NB4 (cell line): ENCODE results near the gene SCO2.

Source experiments
- CTCF ChIP-seq: IDR thresholded peaks from one replicate; pipeline ENCODE4 v1.5.1; 2012; ENCODE audit warnings: low read depth, low read length
- MAX ChIP-seq: IDR thresholded peaks from 2 replicates; pipeline ENCODE4 v1.6.1; 2011; ENCODE audit warnings: low read depth, low read length
- MYC ChIP-seq: IDR thresholded peaks from 2 replicates; pipeline ENCODE4 v1.6.1; 2011; ENCODE audit warnings: low read depth, low read length
- POLR2A ChIP-seq: IDR thresholded peaks from 2 replicates; pipeline ENCODE4 v1.6.1; 2011; ENCODE audit warnings: mild to moderate bottlenecking; ENCODE audit not compliant: insufficient read length; ENCODE audit errors: extremely low read depth

- TF ChIP-seq CTCF (no peak), POLR2A (peak; percentile 61), MAX (0 out of 2 replicates have a peak, but pooled peaks have one; percentile 11), MYC (no peak)
These were observed 5.6 kb upstream of the SCO2 start for GRCh38 chr22:50530877-50531545.
